ENCODE data around the gene MAML2. TPM values are rescaled to one million over a fixed set of nuclear protein-coding genes. Genes with fewer than 3 reads are reported as not detected.

Gene MAML2
- total and polyA plus RNA-seq, 8 donors = 2.4 to 11.8 (median 4.1) TPM

GRCh38 chr11:95972060-95972459 lies 370.9 kb downstream of the MAML2 start:
- intact Hi-C loops (cut with DNase I) = no loop called here
- no peaks in the 10 kb centered on the region for H3K36me3 ChIP-seq
- no peak for FAIRE-seq
- no peaks in the 10 kb centered on the region for H3K9me3 ChIP-seq
- H3K4me3 ChIP-seq = no peak overlapping the region
- H3K27me3 ChIP-seq = no peaks in the 10 kb centered on the region
- no peak for TF ChIP-seq CTCF (IDR thresholded peaks at IDR 0.05)
- no peak for ATAC-seq
- 47 to 64% methylated on average over 2 of the region's 2 CpGs for WGBS, 2 donors
- H3K27ac ChIP-seq = no peak overlapping the region
- no peak for DNase-seq
- no peaks in the 10 kb centered on the region for H3K4me1 ChIP-seq

GRCh38 chr11:95968585-95968984 lies 374.4 kb downstream of the MAML2 start:
- Histone ChIP-seq H3K27me3 (no peaks in the 10 kb centered on the region), H3K9me3 (no peaks in the 10 kb centered on the region), H3K4me1 (no peaks in the 10 kb centered on the region), H3K36me3 (no peaks in the 10 kb centered on the region), H3K4me3 (no peak overlapping the region), H3K27ac (no peak overlapping the region)
- no peak for TF ChIP-seq CTCF (IDR thresholded peaks at IDR 0.05)
- intact Hi-C loops (cut with DNase I) = no loop called here
- FAIRE-seq (no peak), ATAC-seq (no peak), DNase-seq (no peak)
- 48 to 66% methylated on average over 1 of the region's 1 CpG for WGBS, 2 donors

- FAIRE-seq (no peak), ATAC-seq (no peak), DNase-seq (no peak)
- Histone ChIP-seq H3K9me3 (no peaks in the 10 kb centered on the region), H3K27ac (no peak overlapping the region), H3K4me1 (no peaks in the 10 kb centered on the region), H3K4me3 (no peak overlapping the region), H3K36me3 (no peaks in the 10 kb centered on the region), H3K27me3 (no peaks in the 10 kb centered on the region)
- intact Hi-C loops (cut with DNase I) = no loop called here
- 41 to 50% methylated on average over 1 of the region's 1 CpG for WGBS, 2 donors
- no peak for TF ChIP-seq CTCF (IDR thresholded peaks at IDR 0.05)
Measured at GRCh38 chr11:95964281-95964680, 378.7 kb downstream of the MAML2 start.

- ATAC-seq (no peak), DNase-seq (no peak), FAIRE-seq (no peak)
- Histone ChIP-seq H3K4me3 (no peak overlapping the region), H3K4me1 (no peaks in the 10 kb centered on the region), H3K27me3 (no peaks in the 10 kb centered on the region), H3K27ac (no peak overlapping the region), H3K36me3 (no peaks in the 10 kb centered on the region), H3K9me3 (no peaks in the 10 kb centered on the region)
- intact Hi-C loops (cut with DNase I) = no loop called here
- 89 to 90% methylated on average over 1 of the region's 1 CpG for WGBS, 2 donors
- no peak for TF ChIP-seq CTCF (IDR thresholded peaks at IDR 0.05)
Measured at GRCh38 chr11:95961758-95962157, 381.2 kb downstream of the MAML2 start.

- no peaks in the 10 kb centered on the region for H3K36me3 ChIP-seq
- no peaks in the 10 kb centered on the region for H3K4me1 ChIP-seq
- no peak overlapping the region for H3K27ac ChIP-seq
- TF ChIP-seq CTCF (IDR thresholded peaks at IDR 0.05) = no peak
- H3K27me3 ChIP-seq = no peaks in the 10 kb centered on the region
- H3K9me3 ChIP-seq = no peaks in the 10 kb centered on the region
- no peak overlapping the region for H3K4me3 ChIP-seq
- ATAC-seq (no peak), FAIRE-seq (no peak), DNase-seq (no peak)
- intact Hi-C loops (cut with DNase I) = no loop called here
Measured at GRCh38 chr11:95950905-95951304, 392.1 kb downstream of the MAML2 start.

Measured in pancreas (tissue), 10 donors.